PC-3 (cell line): ENCODE data around the gene PBXIP1. TPM values are rescaled to one million over a fixed set of nuclear protein-coding genes. Genes with fewer than 3 reads are reported as not detected.

Experiments
- ATAC-seq: fragments of 200-7000 bp; cut with Tn5 transposase; 2 replicates; pipeline ENCODE4 v1.9.1; 2020; ENCODE audit warnings: mild to moderate bottlenecking, moderate library complexity
- BruUV-seq: library from RNA; stranded (reverse); fragments of 400-500 nt; replicated peaks from 2 replicates; lab custom pipeline; 2021; lab: Mats Ljungman, UMichigan
- CTCF ChIA-PET: fragments of 300-600 bp; sonication (Branson Sonifier 250); formaldehyde crosslinking; loops from one replicate; lab custom pipeline; 2022; ENCODE audit warnings: antibody characterized with exemption; lab: Charles Lee
- POLR2A ChIA-PET: fragments of 300-600 bp; sonication (Branson Sonifier 250); formaldehyde crosslinking; loops from one replicate; lab custom pipeline; 2022; ENCODE audit warnings: antibody characterized with exemption; ENCODE audit not compliant: unreplicated experiment; lab: Charles Lee
- DNase-seq: peaks from one replicate; pipeline ENCODE4 v3.0.0-alpha.2; 2015
- H2AFZ ChIP-seq: fragments of 300-600 bp; sonication (generic); 2 replicates; pipeline ENCODE4 v1.6.0; 2016; ENCODE audit warnings: antibody characterized with exemption, low read length
- H3F3A ChIP-seq: fragments of 300-600 bp; sonication (generic); one replicate; pipeline ENCODE4 v1.6.0; 2017; ENCODE audit warnings: antibody characterized with exemption, low read length, control low read depth, mild to moderate bottlenecking; ENCODE audit not compliant: unreplicated experiment
- H3K27ac ChIP-seq: fragments of 300-600 bp; sonication (generic); 2 replicates; pipeline ENCODE4 v1.5.1; 2016; ENCODE audit warnings: mild to moderate bottlenecking, low read length
- H3K27me3 ChIP-seq: fragments of 300-600 bp; sonication (generic); 2 replicates; pipeline ENCODE4 v1.6.1; 2016; ENCODE audit warnings: low read length, mixed read lengths
- H3K36me3 ChIP-seq: fragments of 300-600 bp; sonication (generic); 2 replicates; pipeline ENCODE4 v1.6.1; 2016; ENCODE audit warnings: low read depth, mixed run types, low read length, mixed read lengths
- H3K4me1 ChIP-seq: fragments of 300-600 bp; sonication (generic); 2 replicates; pipeline ENCODE4 v1.5.1; 2016; ENCODE audit warnings: low read length; ENCODE audit not compliant: insufficient read depth
- H3K4me2 ChIP-seq: fragments of 300-600 bp; sonication (generic); 2 replicates; pipeline ENCODE4 v1.6.0; 2016; ENCODE audit warnings: low read length
- H3K4me3 ChIP-seq: fragments of 300-600 bp; sonication (generic); 2 replicates; pipeline ENCODE4 v1.5.1; 2016; ENCODE audit warnings: mild to moderate bottlenecking, low read length, mixed read lengths
- H3K79me2 ChIP-seq: fragments of 300-600 bp; sonication (generic); 2 replicates; pipeline ENCODE4 v1.6.1; 2017; ENCODE audit warnings: low read length, mixed read lengths
- H3K9ac ChIP-seq: fragments of 300-600 bp; sonication (generic); 2 replicates; pipeline ENCODE4 v1.6.0; 2016; ENCODE audit warnings: mild to moderate bottlenecking, low read length
- H3K9me2 ChIP-seq: fragments of 300-600 bp; sonication (generic); replicated peaks from 2 replicates; pipeline ENCODE4 v1.6.1; 2016; ENCODE audit warnings: mixed run types, low read length, mixed read lengths
- H3K9me3 ChIP-seq: fragments of 300-600 bp; sonication (generic); 2 replicates; pipeline ENCODE4 v1.6.1; 2016; ENCODE audit warnings: low read length, mixed read lengths
- H4K20me1 ChIP-seq: fragments of 300-600 bp; sonication (generic); 2 replicates; pipeline ENCODE4 v1.6.1; 2016; ENCODE audit warnings: low read length, mixed read lengths
- CTCF ChIP-seq: fragments of 300-600 bp; sonication (generic); conservative IDR thresholded peaks from 2 replicates; pipeline ENCODE4 v1.5.1; 2017; ENCODE audit warnings: antibody characterized with exemption, low read depth, mild to moderate bottlenecking, low read length
- EZH2 ChIP-seq: fragments of 300-600 bp; sonication (generic); IDR thresholded peaks from one replicate; pipeline ENCODE4 v1.6.1; 2017; ENCODE audit warnings: antibody characterized with exemption, mild to moderate bottlenecking, low read length; ENCODE audit not compliant: unreplicated experiment
- EZH2phosphoT487 ChIP-seq: fragments of 300-600 bp; sonication (generic); IDR thresholded peaks from 2 replicates; pipeline ENCODE4 v1.6.1; 2018; ENCODE audit warnings: mild to moderate bottlenecking, antibody characterized with exemption, low read length, borderline replicate concordance
- intact Hi-C: fragments of 100-400 bp; cut with micrococcal nuclease; formaldehyde crosslinking; loops from 2 replicates; pipeline ENCODE4 v1.9.0; 2023
- total RNA-seq: library from RNA; depleted of rRNA; stranded (reverse); fragments of >200 nt; gene quantifications from 2 replicates; pipeline ENCODE4 v1.2.3, GENCODE V29; 2014

Gene PBXIP1
- total RNA-seq, 1 experiment from 2014 or later, result 35.4 TPM

GRCh38 chr1:155003227-155003765 lies 47.4 kb upstream of the PBXIP1 start:
- H3K79me2 ChIP-seq, result peaks cover 57% of the 10 kb centered on the region
- H3K9me2 ChIP-seq, result no peaks in the 10 kb centered on the region
- peak overlapping the region; percentile 98 for H3K4me2 ChIP-seq
- H3K4me3 ChIP-seq, result peak overlapping the region; percentile 83
- ChIA-PET POLR2A (interaction anchor here (0.5 to 0.7 kb wide), 3 partner anchors 30 to 957 kb away, joined by 3 to 8 read pairs (median 4); no protein-coding TSS in a partner anchor), CTCF (interaction anchor here (4.1 kb wide), 1 partner anchor 14 kb away, joined by 16 read pairs; no protein-coding TSS in a partner anchor)
- intact Hi-C loops, result loop anchor here (2.0 kb wide), 2 partner anchors 48 to 82 kb away; partner anchors contain the start of gene ADAM15
- H3K9me3 ChIP-seq, result no peaks in the 10 kb centered on the region
- H3K4me1 ChIP-seq, result peaks cover 57% of the 10 kb centered on the region
- 0 out of 2 replicates have a peak, but pooled peaks cover 3% of the 10 kb centered on the region for H4K20me1 ChIP-seq
- H3K27me3 ChIP-seq, result no peaks in the 10 kb centered on the region
- TSS peak; percentile 56 for BruUV-seq
- TF ChIP-seq CTCF (no peak), EZH2 (no peak), EZH2phosphoT487 (no peak)
- H3F3A ChIP-seq, result peaks cover 4% of the 10 kb centered on the region
- peak; percentile 47 for DNase-seq
- H3K27ac ChIP-seq, result peak overlapping the region; percentile 88
- H3K36me3 ChIP-seq, result peaks cover 9% of the 10 kb centered on the region; the same call in 1 of the 2 replicates
- H2AFZ ChIP-seq, result peak overlapping the region; percentile 61
- H3K9ac ChIP-seq, result peak overlapping the region; percentile 74
- ATAC-seq, result no peak

- H3K9me3 ChIP-seq, result no peaks in the 10 kb centered on the region
- POLR2A ChIA-PET, result interaction anchor here (0.5 to 0.6 kb wide), 4 partner anchors 17 to 956 kb away, joined by 3 to 8 read pairs (median 6); no protein-coding TSS in a partner anchor
- no peaks in the 10 kb centered on the region for H3K9me2 ChIP-seq
- no peak for TF ChIP-seq CTCF
- no peak for TF ChIP-seq EZH2phosphoT487
- TF ChIP-seq EZH2, result no peak
- H3K4me1 ChIP-seq, result peaks cover 57% of the 10 kb centered on the region
- 0 out of 2 replicates have a peak, but pooled peaks cover 3% of the 10 kb centered on the region for H4K20me1 ChIP-seq
- no peaks in the 10 kb centered on the region for H3K27me3 ChIP-seq
- H3K9ac ChIP-seq, result peak within 1 kb of the TSS; percentile 74
- peaks cover 4% of the 10 kb centered on the region for H3F3A ChIP-seq
- H3K27ac ChIP-seq, result peak within 1 kb of the TSS; percentile 88
- CTCF ChIA-PET, result interaction anchor here (0.6 to 4.1 kb wide), 5 partner anchors 15 to 127 kb away, joined by 5 to 16 read pairs (median 10); partner anchors contain the start of gene PYGO2
- H2AFZ ChIP-seq, result peak within 1 kb of the TSS; percentile 68
- H3K4me3 ChIP-seq, result peak within 1 kb of the TSS; percentile 83
- intact Hi-C loops, result loop anchor here (2.0 kb wide), 2 partner anchors 48 to 82 kb away; partner anchors contain the start of gene ADAM15
- H3K36me3 ChIP-seq, result peaks cover 9% of the 10 kb centered on the region; the same call in 1 of the 2 replicates
- peaks cover 51% of the 10 kb centered on the region for H3K79me2 ChIP-seq
- DNase-seq (peak; percentile 30), ATAC-seq (peak; percentile 1)
- TSS peak; percentile 47 for BruUV-seq
- peak within 1 kb of the TSS; percentile 98 for H3K4me2 ChIP-seq
Observed at GRCh38 chr1:155002464-155003226, 46.7 kb upstream of the PBXIP1 start, which contains the start of gene ZBTB7B. Gene ZBTB7B (plus strand): TSS chr1:155002802. CDS start chr1:155014661, 11,859 bp downstream.
